NCI-H748 treated with DMSO at 0.1 percent for 48 hours (cell line): Measurements from ENCODE around the gene PNN.
"Not testable (repeated sequence)": the region's sequence is repeated elsewhere in the genome, so short reads cannot be mapped to it uniquely, and the experiment has no call there.

Experiments used
- DNase-seq: peaks from one replicate; lab custom pipeline; 2025; lab: John Stamatoyannopoulos, UW

The PNN gene

DNA sequence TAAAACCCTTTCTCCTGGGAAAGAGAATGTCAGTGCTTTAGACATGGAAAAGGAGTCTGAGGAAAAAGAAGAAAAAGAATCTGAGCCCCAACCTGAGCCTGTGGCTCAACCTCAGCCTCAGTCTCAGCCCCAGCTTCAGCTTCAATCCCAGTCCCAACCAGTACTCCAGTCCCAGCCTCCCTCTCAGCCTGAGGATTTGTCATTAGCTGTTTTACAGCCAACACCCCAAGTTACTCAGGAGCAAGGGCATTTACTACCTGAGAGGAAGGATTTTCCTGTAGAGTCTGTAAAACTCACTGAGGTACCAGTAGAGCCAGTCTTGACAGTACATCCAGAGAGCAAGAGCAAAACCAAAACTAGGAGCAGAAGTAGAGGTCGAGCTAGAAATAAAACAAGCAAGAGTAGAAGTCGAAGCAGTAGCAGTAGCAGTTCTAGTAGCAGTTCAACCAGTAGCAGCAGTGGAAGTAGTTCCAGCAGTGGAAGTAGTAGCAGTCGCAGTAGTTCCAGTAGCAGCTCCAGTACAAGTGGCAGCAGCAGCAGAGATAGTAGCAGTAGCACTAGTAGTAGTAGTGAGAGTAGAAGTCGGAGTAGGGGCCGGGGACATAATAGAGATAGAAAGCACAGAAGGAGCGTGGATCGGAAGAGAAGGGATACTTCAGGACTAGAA is 6.1 kb downstream of the PNN start:
- no peak for DNase-seq

GRCh38 chr14:39181693-39182047 is 6.6 kb downstream of the PNN start:
- DNase-seq, result no peak

DNA sequence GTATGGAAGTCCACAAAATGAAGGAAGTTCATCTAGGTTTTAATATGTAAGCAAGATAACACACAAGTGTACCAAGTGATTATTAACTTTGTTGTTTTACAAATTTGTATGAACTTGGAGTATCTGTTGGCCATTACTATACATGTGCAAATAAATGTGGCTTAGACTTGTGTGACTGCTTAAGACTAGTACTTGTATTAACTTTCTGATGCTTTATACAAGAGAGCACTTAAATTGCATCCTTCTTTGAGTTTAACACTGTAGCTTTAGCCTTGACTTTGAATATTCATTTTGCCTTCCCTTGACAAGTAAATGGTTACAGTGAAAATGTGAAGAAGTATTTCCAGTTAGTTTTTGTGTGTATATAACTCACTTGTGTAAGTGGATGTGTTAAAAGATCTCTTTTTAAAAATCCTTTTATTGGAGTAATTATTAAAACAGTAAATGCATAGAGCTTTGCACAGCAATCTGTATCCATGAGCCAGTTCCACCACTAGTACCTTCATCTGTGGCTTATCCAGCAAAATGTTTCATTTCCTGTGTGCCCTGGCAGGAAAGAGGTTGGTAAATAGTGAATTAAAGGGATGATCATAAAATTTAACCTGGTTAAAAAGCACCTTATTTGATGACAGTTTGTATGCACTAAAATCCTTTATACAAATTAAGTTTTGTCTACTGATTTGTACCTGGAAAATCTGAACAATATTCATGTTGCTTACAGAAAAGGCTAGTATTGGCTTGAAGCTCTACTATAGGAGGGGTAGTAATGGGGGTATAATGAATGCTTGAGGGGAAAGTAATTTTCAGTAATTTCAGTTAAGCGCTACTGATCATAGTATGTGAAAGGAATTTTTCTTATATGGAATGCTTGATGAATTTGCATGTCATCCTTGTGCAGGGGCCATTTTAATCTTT is 8.0 kb downstream of the PNN start:
- no peak for DNase-seq

DNA sequence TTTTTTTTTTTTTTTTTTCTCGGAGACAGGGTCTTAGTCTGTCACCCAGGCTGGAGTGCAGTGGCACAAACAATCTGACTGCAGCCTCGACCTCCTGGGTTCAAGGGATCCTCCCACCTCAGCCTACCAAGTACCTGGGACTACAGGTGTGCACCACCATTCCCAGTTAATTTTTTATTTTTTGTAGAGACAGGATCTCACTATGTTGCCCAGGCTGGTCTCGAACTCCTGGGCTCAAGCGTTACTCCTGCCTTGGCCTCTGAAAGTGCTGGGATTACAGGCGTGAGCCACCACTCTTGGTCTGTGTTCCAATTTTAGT is 8.6 kb downstream of the PNN start:
- DNase-seq, result not testable (repeated sequence)

DNA sequence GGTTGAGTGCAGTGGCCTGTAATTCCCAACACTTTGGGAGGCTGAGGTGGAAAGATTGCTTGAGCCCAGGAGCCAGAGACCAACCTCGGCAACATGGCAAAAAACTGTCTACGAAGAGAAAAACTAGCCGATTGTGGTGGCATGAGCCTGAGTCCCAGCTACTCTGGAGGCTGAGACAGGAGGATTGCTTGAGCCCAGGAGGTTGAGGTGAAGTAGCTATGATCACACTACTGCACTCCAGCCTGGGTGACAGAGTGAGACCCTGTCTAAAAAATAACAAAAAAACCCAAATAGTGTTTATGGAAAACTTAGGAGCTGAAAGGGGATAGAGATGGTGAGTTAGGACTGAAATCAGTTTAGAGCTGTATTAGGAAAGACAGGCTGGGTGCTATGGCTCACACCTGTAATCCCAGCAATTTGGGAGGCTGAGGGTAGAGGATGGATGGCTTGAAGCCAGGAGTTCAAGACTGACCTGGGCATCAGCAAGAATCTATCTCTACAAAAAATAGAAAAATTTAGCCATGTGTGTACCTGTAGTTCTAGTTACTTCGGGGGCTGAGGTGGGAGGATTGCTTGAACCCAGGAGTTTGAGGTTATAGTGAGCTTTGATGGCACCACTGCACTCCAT is 9.7 kb downstream of the PNN start:
- no peak for DNase-seq

DNA sequence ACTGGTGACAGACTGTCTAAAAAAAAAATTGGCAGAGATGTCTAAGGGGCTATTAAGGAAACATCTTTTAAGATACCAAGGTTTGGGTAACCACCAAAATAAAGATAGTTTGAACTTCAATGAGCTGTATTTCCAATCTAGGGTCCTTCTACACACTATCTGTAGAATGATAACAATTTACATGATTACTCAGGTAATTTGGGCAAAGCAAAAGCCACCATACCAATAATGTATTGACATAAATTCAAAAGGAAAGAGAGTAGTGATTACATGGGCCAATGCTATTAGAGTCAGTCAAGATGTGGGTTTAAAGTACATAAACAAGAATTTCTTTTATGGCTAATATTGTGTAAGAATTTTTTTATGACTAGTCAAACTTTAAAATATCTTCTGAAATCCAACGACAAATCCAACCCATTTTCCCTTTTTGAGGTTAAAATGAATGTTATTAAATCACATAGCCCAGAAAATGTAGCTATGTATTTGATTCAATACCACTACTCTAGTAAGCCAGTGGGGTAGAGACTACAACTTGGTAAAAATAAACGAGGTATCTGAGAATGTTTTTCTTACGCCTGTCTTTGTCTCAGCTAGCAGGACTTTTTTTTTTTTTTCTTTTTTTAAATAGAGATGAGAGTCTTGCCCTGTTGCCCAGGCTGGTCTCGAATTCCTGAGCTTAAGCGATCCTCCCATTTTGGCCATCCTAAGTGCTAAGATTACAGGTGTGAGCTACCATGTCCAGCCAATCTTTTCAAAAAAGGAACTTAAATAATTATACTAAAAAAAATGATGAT is 10.4 kb downstream of the PNN start:
- DNase-seq, result no peak

GRCh38 chr14:39186941-39187525 is 12.0 kb downstream of the PNN start:
- no peak for DNase-seq

DNA sequence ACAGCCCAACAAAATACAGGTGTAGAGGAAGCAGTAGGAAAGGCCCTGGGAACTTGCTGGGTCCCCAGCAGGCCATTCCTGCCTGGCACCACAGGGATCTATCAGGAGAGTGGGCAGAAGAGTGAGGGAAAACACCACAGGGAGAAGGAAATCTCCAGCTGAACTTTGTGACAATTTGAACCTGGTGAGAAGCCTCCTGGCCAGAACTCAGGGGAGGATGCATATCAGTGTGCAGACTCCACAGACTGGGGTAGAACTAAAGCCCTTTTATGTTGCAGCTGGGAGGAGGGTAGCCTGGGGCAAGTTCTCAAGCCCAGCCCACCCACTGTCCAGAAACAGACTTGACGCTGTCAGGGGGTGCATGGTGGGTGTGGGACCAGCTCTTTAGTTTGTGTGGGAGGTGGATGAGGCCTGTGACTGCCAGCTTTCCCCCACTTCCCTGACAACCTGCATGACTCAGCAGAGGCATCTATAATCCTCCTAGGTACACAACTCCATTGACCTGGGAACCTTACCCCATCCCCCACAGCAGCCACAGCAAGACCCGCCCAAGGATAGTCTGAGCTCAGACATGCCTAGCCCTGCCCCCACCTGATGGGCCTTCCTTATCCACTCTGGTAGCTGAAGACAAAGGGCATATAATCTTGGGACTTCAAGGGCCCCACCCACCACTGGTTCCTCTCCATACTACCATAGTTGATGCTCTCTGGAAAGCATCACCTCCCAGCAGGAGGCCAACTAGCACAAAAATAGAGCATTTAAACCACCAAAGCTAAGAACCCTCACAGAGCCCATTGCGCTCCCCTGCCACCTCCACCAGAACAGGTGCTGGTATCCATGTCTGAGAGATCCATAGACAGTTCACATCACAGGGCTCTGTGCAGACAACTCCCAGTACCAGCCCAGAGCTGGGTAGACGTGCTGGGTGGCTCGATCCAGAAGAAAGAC is 28.9 kb downstream of the PNN start:
- DNase-seq, result no peak

- not testable (repeated sequence) for DNase-seq
Observed at GRCh38 chr14:39207430-39207829, 32.4 kb downstream of the PNN start.

DNA sequence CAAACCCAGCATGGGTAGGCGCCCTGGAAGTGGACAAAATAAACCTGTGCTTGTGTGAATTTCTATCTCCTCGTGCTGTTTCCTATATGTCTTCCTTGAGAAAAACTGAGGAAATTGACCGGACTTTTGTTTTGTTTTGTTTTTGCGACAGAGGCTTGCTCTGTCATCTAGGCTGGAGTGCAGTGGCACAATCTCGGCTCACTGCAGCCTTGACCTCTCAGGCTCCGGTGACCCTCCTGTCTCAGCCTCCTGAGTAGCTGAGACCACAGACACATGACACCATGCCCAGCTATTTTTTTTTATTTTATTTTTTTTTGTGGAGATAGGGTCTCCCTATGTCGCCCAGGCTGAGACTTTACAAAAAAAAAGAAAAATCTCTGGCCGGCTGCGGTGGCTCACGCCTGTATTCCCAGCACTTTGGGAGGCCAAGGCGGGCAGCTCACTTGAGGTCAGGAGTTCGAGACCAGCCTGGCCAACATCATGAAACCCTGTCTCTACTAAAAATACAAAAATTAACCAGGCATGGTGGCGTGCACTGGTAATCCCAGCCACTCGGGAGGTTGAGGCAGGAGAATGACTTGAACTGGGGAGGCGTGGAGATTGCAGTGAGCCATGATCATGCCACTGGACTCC is 36.2 kb downstream of the PNN start:
- no peak for DNase-seq

DNA sequence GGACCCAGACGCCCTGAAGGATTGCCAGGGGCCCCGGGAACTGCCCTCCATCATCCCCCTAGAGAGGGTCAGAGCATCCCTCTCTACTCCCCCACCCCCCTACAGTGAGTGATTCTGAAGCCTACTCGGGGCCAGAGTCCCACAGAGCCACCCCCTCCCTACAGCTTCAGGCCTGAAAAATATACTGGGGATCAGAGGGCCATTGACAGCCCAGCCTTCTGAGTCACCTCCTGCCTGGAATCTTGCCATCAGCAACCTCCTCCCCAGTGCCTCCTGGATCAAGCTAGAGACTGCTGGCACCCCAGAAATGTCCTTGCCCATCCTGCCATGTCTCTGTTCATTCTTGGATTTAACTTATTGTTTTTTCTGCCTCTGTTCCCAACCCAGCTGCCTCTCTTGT is 37.0 kb downstream of the PNN start:
- DNase-seq, result no peak

GRCh38 chr14:39212693-39213092 is 37.6 kb downstream of the PNN start:
- no peak for DNase-seq

GRCh38 chr14:39217214-39217879 is 42.3 kb downstream of the PNN start:
- DNase-seq, result peak; percentile 5

- DNase-seq, result no peak
Observed at GRCh38 chr14:39218171-39218769, 43.2 kb downstream of the PNN start.

DNA sequence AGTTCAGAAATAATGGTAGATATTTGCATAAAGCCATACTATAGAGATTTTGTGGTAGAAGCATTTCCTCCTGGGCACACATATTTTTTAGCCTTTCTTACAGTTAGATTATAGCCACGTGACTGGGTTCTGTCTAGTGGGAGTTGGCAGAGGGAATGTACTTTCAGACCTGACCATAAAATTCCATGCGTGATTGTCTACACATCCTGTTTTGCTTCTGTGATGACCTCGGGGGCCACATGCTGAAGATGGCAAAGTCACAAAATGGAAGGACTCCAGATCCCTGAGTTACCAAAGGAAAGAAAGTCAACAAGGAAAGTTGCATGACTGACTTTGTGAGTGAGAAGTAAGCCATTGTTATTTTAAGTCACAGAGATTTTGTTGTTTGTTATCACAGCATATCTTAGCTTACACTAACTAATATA is 44.0 kb downstream of the PNN start:
- no peak for DNase-seq

- not testable (repeated sequence) for DNase-seq
Observed at GRCh38 chr14:39220473-39220872, 45.4 kb downstream of the PNN start.

DNA sequence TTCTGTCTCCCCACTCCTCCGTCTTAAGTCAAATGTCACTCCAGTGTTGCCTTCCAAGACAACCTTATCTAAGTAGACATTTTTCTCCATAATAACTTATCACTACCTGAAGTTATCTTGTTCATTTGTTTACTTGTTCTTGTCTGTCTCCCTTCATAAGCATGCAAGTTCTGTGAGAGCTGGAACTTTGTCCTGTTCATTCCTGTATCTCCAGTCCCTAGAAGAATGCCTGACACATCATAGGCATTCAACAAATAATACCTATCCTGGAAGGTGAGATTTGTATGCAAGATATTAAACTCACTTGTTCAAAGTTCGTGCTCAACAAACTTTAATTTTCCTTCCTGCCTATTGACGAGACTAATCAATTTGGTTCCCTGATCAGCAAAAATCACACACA is 53.0 kb downstream of the PNN start:
- DNase-seq, result no peak

DNA sequence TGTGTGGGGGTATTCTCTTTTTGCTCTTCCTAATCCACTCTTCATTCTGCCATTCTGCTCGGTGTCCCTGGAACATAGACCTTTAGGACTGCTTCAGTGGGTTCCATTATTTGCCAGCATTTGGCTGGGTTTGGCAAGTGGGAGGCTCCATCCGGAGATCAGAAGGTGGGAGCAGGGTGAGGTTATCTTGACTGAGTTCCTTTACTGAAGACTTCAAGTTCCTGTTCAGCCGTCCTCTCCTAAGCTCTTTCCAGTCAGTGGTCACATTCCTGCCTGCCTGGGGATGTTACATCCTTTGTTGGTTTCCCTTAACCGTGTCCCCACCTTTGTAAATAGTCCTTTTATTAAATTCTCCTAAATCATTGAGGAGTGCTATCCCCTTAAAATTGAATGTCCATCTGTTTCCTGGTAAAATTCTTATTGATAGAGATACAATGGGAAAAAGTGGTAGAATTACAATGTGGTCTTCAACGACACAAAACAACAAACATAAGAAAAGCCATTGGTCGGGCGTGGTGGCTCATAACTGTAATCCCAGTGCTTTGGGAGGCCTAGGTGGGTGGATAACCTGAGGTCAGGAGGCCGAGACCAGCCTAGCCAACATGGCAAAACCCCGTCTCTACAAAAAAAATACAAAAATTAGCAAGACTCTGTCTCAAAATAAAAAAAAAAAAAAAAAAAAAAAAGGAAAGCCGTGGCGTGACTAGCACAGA is 53.6 kb downstream of the PNN start:
- DNase-seq, result no peak

DNA sequence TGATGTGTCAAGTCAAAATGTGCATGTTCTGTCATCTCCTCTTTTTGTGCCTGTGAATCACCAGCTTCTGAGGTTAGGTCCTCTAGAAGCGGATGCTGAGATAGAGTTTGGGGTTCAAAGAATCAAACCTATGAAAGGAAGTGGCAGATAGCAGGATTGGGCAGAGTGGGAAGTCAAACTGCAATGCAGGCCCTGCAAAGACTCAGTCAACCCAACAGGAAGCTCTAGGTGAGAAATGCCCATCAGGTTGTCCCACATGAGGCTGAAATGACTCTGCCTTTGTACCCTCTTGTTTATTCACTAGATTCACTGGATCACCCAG is 54.1 kb downstream of the PNN start:
- no peak for DNase-seq
